Measurements from ENCODE around the gene PRX.

GRCh38 chr19:40390084-40390742 lies 23.0 kb downstream of the PRX start, which contains the start of gene HIPK4:
- TF ChIP-seq, protein P1, sequence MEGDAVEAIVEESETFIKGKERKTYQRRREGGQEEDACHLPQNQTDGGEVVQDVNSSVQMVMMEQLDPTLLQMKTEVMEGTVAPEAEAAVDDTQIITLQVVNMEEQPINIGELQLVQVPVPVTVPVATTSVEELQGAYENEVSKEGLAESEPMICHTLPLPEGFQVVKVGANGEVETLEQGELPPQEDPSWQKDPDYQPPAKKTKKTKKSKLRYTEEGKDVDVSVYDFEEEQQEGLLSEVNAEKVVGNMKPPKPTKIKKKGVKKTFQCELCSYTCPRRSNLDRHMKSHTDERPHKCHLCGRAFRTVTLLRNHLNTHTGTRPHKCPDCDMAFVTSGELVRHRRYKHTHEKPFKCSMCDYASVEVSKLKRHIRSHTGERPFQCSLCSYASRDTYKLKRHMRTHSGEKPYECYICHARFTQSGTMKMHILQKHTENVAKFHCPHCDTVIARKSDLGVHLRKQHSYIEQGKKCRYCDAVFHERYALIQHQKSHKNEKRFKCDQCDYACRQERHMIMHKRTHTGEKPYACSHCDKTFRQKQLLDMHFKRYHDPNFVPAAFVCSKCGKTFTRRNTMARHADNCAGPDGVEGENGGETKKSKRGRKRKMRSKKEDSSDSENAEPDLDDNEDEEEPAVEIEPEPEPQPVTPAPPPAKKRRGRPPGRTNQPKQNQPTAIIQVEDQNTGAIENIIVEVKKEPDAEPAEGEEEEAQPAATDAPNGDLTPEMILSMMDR (conservative IDR thresholded peaks at IDR 0.05; ENCODE audit: low read depth, low read length), result no peak
- no peak for TF ChIP-seq POLR2A (IDR thresholded peaks at IDR 0.05; ENCODE audit: low read depth, low read length)
